Right renal pelvis (tissue), 4 donors: Measurements from ENCODE around the gene ZMYND19. TPM values are rescaled to one million over a fixed set of nuclear protein-coding genes. Genes with fewer than 3 reads are reported as not detected.
"Not testable (repeated sequence)": the region's sequence is repeated elsewhere in the genome, so short reads cannot be mapped to it uniquely, and the experiment has no call there.

Experiments used
- DNase-seq, 4 donors: peaks; one replicate each; pipeline ENCODE4 v3.0.0-alpha.2; 2013; ENCODE audit warnings: low read depth in 4 of 4, low spot score in 3 of 4, missing footprints in 1 of 4
- polyA plus RNA-seq, 4 donors: library from polyadenylated mRNA; unstranded; fragments of 120-200 nt; gene quantifications; one replicate each; pipeline ENCODE4 v1.2.1, GENCODE V29; 2013; ENCODE audit not compliant: insufficient read length in 4 of 4

ZMYND19 gene
- polyA plus RNA-seq, 4 donors, result 20.3 to 26.3 (median 21.6) TPM

- DNase-seq, result no peak
Measured at GRCh38 chr9:137589441-137590122, 730 bp downstream of the ZMYND19 start.

GRCh38 chr9:137588891-137589290 lies 1.4 kb downstream of the ZMYND19 start:
- no peak for DNase-seq

GRCh38 chr9:137588311-137588710 lies 2.0 kb downstream of the ZMYND19 start:
- no peak for DNase-seq

GRCh38 chr9:137586854-137587253 lies 3.5 kb downstream of the ZMYND19 start:
- no peak for DNase-seq

DNA sequence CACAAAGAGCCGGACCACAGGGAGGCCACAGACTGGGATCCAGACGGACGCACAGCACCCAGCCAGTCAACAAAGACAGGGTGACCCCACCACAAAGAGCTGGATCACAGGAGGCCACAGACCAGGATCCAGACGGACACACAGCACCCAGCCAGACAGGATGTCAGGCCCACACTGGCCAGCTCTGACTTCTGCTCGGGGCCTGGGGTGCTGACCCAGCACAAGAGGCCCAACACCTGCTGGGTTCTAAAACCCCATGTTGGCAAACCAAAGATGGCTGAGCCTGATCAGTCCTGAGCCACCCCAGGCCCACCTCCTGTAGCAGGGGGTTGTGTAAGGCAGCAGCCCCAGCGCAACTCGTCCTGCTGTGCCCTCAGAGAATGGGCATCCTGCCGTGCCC lies 6.4 kb downstream of the ZMYND19 start:
- DNase-seq, result no peak

- no peak for DNase-seq
Measured at GRCh38 chr9:137583347-137583746, 7.0 kb downstream of the ZMYND19 start.

DNA sequence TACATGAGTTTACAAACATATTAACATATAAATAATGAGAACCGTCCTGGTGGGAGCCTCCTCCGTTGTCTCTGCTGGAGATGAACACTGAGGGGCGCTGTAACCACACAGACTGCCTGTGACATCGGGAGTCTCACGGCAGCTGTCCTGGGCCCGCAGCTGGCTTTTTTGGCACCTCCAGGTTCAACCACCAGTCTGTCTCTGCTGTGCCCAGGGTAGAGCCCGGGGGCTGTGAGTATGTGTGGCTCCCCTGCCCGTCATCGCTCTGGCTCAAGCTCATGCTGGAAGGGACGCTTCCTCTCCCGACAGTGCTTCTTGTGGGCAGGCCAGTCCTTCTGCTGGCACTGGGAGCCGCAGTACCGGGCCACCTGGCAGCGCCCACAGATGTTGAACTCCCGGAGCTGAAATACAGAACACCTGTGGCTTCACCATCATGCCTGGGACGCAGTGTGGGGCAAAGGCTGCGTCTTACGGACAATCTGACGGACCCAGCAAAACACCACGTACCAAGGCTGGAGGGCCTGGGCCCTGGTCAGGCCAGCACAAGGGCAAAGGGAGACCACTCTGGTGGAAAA lies 7.9 kb downstream of the ZMYND19 start:
- DNase-seq, result no peak

- no peak for DNase-seq
Measured at GRCh38 chr9:137581361-137582285, 8.7 kb downstream of the ZMYND19 start.

DNA sequence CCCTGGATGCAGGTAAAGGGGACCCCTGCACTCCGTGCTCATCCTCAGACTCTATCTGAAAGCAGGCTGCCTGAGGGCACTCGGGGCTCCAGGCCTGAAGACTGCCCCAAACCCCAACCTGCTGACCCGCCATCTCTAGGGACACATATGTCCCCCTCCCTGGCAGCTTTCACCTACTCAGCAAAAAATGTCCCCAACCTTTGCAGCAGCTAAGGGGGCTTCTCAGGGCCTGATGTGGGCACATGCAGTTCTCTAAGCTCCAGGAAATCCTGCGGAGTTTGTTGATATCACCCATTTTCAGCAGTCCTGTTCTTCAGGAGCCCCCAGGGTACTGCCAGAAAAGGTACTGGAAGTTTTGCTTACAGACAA lies 9.4 kb downstream of the ZMYND19 start:
- no peak for DNase-seq

DNA sequence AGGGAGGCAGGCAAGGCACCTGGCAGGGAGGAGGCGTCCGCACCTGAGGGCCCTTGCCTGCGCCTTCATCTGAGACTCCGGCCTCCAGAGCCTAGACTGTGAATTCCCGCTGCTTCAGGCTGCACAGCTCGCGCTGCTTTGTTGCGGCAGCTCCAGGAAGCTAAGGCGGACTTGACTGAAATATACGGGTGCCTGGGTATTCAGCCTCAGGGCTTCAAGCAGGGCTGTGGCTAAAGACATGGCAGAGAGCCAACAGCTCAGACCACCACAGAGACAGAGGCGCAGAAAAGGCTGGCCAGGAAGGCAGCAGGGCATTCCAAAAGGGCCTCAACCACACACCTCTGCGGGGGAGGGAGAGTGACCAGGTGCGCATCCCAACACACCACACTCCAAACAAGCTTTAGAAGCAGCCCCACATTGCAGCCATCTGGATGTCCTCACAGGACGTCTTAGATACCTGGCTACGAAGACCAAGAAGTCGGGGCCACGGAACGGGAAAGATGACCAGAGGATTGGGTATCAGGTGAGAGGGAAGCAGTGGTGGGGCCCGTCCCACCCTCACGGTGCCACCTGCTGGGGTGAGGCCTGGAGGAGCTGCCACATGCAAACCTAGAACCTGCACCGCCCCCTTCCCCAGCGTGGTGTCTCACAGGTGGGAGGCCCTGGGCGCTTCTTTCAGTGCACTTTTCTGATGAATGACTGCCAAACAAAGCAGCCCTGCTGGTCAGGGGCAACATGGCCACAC lies 9.9 kb downstream of the ZMYND19 start:
- DNase-seq, result no peak

- no peak for DNase-seq
Measured at GRCh38 chr9:137579259-137579604, 11.1 kb downstream of the ZMYND19 start.

- peak; percentile 83 to 87 (median 85) for DNase-seq
Measured at GRCh38 chr9:137578518-137579258, 11.6 kb downstream of the ZMYND19 start, which contains the start of gene DPH7. TSS of gene DPH7 (minus strand) at chr9:137578925. CDS start at chr9:137578777, 148 bp downstream.

GRCh38 chr9:137575716-137576411 lies 14.4 kb downstream of the ZMYND19 start:
- no peak for DNase-seq

GRCh38 chr9:137575364-137575715 lies 15.0 kb downstream of the ZMYND19 start:
- DNase-seq, result no peak

GRCh38 chr9:137574192-137574591 lies 16.1 kb downstream of the ZMYND19 start:
- no peak for DNase-seq

- DNase-seq, result no peak
Measured at GRCh38 chr9:137570566-137570965, 19.7 kb downstream of the ZMYND19 start.

- DNase-seq, result no peak
Measured at GRCh38 chr9:137569609-137570203, 20.6 kb downstream of the ZMYND19 start.

DNA sequence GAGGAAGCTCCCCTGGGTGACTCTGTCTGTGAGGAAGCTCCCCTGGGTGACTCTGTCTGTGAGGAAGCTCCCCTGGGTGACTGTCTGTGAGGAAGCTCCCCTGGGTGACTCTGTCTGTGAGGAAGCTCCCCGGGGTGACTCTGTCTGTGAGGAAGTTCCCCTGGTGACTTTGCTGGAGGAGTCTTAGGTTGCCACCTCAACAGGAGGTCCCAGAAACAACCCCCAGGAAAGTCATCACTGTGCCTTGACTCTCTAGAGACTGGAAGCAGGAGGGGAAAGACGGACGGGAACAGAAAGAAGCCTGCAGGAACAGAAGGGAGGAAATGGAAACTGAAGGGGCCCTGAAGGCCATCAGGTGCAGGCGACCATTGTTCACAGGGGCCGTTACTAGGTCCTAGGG lies 21.9 kb downstream of the ZMYND19 start:
- DNase-seq, result not testable (repeated sequence)

GRCh38 chr9:137564817-137565411 lies 25.4 kb downstream of the ZMYND19 start:
- no peak for DNase-seq
